Activated CD4-positive, alpha-beta T cell treated with anti-CD3 and anti-CD28 coated beads, Interleukin-2, amount 50 U/mL, for 24 hours (primary cell): Measurements from ENCODE around the gene MAMLD1.

Experiments used
- DNase-seq, 2 donors: peaks; one replicate each; pipeline ENCODE4 v3.0.0-alpha.2; 2020; ENCODE audit warnings: low read depth in 1 of 2, low spot score in 1 of 2

Gene MAMLD1

GRCh38 chrX:150455215-150455608 is 92.1 kb downstream of the MAMLD1 start:
- no peak for DNase-seq

GRCh38 chrX:150456466-150456865 is 93.3 kb downstream of the MAMLD1 start:
- no peak for DNase-seq

GRCh38 chrX:150456941-150457340 is 93.8 kb downstream of the MAMLD1 start:
- no peak for DNase-seq

DNA sequence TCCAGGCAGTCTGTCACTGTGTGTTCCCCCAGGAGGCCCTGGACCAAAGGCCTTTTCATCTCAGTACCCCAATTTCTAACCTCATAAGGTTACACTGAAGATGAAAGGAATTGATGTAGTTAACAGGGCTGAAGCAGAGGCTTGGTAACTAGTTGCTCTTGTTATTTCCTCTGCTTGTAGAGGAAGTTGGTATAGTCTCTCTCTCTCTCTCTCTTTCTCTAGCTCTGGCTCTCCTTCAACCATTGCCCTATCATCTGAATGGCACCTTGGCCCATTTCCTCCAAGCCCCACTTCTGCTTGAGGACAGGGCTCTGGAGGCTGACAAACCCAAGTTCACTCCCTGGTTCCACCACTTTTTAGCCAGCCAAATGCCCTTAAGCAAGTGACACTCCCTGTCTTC is 96.1 kb downstream of the MAMLD1 start:
- DNase-seq: no peak

- no peak for DNase-seq
Measured at GRCh38 chrX:150460063-150460462, 96.9 kb downstream of the MAMLD1 start.

- DNase-seq: no peak
Measured at GRCh38 chrX:150460781-150461180, 97.7 kb downstream of the MAMLD1 start.

DNA sequence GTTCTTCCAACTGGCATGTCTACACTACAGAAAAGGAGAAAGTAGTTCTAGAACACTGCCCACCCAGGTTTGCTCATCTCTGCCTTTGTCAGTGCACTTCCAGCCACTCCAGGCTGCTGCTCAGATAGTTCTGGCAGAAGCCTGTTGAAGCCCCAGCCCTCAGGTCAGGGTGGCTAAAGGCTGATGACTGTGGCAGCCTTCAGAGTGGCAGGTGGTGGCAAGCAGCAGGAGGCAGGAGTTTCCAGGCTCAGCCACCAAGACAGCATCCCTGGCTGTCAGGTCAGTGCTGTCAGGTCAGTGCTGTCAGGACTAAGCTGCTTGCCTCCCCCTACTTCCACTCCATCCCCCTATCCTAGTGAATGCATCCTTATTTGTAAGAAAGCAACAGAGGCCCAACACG is 100.4 kb downstream of the MAMLD1 start:
- no peak for DNase-seq

- DNase-seq: no peak
Measured at GRCh38 chrX:150464001-150464400, 100.9 kb downstream of the MAMLD1 start.

GRCh38 chrX:150465326-150465725 is 102.2 kb downstream of the MAMLD1 start:
- DNase-seq: no peak

DNA sequence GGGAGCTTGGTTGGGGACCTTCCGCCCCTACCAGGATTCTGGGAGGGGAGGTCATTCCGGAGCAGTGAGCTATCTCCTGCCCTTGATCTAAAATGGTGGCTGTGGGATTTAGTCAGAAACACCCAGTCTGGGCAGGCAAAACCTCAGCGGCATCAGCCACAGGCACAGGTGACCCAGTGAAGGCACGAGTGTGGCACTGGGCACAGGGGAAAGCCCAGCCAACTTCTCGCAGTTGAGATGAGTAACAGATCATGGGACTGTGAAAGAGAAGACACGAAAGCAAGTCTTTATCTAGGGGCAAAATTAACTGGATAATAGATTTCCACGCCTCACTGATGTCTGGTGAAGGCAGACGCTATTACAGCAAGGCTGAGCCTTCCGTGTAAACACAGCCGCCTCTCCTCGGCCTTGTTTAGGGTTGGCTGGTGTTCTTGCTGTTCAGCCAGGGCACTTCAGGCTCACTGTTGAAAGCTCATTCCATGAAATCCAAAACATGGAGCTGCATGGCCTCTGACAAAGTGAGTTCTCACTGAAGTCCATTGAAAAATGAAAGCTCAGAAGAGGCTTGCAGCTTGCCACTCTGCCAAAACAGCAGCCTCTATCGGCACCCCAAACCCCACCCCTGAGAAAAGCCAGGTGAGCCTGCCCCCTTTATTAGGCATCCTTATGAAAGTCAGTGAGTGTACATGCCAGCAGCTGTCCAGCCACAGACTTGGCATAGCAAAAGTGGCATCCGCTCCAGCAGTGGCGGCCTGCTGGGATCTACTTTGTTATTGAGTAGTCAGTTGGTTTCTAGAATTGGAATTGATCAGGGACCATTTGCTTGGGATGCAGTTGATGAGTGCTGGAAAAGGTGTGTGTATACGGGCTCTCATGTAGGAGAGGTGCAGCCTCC is 103.0 kb downstream of the MAMLD1 start:
- no peak for DNase-seq

DNA sequence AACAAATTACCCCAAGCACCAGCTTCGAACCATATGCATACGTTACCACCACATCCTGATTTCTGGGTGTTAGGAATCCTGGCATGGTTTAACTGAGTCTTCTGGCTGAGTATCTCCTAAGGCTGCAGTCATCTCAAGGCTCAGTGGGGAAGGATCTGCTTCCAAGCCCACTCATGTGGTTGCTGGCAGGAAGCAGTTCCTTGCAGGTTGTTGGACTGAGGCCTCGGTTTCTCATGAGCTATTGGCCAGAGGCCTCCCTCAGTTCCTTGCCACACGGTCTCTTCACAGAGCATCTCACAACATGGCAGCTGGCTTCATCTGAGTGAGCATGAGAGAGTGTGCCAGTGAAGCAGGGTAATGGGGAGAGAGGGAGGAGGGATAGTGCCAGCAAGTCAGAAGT is 109.2 kb downstream of the MAMLD1 start:
- DNase-seq: no peak

DNA sequence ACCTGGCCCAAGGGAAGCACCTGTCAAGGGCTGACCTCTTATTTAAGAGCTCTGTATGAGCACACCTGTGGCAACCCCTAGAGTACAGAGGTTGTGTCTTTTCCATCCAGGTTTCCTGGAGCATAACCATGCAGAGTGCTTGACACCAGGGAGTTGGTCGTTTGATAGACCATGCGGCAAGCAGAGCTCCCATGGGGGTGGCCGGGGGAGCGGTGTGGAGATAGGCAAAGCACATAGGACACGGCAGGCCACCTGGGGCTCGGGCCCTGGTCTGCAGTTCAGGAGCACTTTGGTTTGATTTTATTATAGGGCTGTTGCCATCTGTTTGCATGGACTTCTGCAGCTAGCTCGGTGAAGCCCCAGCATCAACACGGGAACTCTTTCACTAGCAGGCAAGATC is 110.3 kb downstream of the MAMLD1 start:
- DNase-seq: no peak

GRCh38 chrX:150475461-150475860 is 112.3 kb downstream of the MAMLD1 start:
- no peak for DNase-seq

GRCh38 chrX:150476164-150476699 is 113.1 kb downstream of the MAMLD1 start:
- no peak for DNase-seq

GRCh38 chrX:150477371-150477770 is 114.3 kb downstream of the MAMLD1 start:
- DNase-seq: no peak

DNA sequence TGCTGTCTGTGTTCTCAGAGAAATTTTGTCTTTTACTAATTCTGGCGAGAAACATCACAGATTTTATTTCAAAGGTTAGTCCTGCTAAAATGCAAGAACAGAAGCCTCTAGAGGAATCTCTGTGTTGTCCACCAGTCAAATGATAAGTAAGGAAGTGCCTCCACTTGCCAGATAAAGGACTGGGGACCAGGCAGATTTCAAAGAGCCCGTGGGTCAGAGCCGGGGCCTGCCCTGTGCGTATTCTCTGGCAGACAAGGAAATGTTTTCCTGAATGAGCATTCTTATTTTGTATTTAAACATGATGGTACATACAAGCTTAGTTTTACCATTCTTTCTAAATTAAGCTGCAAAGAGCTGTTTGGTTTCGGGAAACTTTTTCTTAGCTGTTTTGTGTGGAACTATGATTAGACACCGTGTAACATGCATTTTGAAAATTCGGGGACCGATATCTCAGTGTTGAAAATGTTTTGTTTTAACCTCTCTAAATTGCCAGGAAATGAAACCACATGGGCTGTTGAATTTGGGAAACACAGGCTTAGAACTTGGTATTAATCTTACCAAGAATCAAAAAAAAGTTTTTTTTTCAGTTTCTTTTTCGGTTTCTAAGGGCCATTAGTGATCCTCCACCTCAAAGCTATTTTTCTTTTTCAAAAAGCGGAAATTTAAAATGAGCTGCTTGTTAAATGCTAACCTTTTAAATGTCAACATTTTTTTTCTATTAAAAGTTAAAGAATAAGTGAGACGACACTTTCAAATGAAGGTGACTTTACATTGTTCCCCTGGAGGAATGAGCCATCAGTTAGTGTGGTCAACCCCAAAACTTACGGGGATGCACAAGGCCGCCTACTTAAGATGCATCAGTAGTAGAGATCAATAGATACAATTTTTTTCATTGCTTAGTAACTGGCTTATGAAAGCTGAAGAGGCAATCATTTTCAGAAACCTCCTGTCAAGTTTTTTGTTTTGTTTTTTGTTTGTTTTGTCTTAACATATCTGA is 115.7 kb downstream of the MAMLD1 start:
- peak in 1 of 2 donors; percentile 7 for DNase-seq

GRCh38 chrX:150482537-150483206 is 119.6 kb downstream of the MAMLD1 start:
- peak; percentile 5 to 64 for DNase-seq

GRCh38 chrX:150483356-150483985 is 120.4 kb downstream of the MAMLD1 start:
- DNase-seq: no peak

GRCh38 chrX:150486011-150486410 is 122.9 kb downstream of the MAMLD1 start:
- peak; percentile 8 to 13 for DNase-seq

GRCh38 chrX:150487369-150488094 is 124.4 kb downstream of the MAMLD1 start:
- no peak for DNase-seq
